HG02759 (cell line): ENCODE results near the gene PROM1.

Experiments
- ATAC-seq: cut with Tn5 transposase; IDR thresholded peaks from one replicate; pipeline ENCODE4 v1.9.1; 2021; ENCODE audit warnings: mild to moderate bottlenecking, moderate library complexity; ENCODE audit not compliant: unreplicated experiment

PROM1 gene

DNA sequence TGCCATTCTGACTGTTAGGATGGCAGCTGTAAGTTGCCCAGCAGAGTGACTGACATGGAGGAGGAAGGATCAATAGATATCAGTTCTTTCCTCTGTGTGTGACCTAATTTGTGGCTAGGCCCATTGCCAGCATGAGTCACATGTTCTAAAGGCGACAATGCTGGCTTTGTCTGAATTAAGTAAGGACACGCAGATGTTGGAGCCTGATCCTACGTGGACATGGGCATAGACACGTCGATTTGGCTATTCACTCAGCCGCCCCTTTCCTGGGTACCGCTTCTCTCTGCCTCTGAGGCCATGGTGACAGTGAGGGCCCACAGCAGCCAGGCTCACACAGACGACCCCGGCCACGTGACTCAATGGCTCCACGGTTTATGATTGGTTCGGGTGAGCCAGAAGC lies 16.3 kb downstream of the PROM1 start:
- no peak for ATAC-seq

DNA sequence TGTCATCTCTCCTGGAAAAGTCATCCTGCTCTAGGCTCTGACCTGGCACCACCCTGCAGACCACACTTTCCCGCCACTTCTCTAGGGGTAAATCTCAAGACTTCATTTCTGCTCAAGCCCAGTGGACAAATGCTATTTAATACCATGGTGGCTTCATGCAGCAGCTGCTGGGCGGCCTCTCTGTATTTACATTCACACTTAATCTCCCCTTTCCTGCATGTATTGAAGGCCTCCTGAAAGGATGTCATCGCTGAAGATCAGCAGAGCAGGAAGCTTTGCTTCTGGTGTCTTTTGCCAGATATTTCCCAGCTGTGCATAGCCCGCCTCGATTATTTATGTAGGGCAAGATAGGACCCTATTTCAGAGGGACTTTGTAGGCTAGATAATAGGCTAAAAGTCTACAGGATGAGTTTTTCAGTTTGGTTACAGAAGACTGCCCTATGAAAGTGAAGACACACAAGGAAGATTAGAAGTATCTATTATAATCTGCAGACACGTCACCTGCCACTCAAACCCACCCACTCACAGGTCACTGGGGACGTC lies 17.2 kb downstream of the PROM1 start:
- ATAC-seq: no peak

DNA sequence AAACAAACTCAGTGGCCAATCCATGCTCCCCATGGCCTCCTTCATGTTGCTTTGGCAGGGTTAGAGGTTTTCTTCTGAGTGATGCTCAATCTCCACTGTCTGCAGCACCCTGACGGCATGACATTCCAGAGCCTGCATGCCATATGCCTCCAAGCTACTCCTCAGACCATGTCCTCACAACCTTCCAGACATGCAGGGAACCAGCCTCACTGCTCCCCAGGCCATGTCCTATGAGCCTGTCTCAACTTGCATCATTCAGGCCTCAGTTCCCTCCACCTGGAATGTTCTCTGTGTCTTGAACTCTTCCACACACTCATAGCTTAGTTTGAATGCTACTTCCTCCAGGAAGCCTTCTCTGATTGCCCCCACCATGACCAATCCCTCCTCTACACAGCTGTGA lies 18.8 kb downstream of the PROM1 start:
- ATAC-seq: no peak

DNA sequence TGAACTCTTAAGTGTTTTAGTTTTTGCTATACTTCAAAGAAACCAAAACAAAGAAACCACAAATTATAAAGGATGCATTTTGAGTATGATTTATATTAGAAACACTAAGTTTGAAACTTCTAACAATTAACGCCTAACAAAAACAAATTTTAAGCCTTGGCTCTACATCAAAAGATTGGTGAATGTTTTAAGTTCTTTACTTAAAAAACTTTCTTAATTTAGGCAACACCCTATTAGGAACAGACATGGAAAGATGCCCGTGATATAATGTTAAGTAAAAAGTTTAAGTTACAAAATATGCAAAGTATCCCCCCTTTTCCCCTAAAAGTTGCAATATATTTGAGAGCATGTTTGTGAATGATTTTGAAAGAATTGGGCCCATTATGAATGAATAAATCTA lies 21.2 kb downstream of the PROM1 start:
- no peak for ATAC-seq

DNA sequence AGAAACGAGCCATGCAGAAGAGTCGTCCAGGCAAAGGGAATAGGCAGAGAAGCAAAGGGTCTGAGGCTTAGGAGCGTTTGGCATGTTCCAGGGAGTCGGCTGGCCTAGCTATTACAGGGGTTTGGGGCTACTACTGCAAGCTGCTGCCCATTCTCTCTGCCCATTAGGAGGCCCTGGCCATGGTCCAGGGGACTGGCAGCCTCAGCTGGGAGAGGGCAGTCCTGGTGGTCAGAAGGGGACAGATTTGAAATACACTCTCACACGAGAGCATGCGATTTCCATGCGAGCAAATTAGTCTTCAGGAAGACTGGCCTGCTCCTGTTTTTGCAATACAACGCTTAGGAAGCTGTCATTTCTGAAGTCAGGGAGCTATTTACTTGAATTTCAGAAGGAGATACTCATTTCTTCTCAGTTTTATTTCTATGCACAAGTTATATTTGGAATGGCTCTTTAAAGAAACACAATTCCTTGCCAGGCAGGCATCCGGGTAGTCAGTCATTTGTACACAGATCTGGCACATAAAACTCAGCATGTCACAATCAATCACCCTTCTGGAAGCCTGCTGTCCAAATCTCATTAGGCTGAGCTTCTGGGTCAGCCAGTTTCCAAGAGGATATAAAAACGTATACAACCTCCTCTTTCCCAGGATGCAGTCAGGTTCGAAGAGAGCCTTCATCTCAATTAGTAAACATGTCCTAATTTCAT lies 27.0 kb downstream of the PROM1 start:
- no peak for ATAC-seq

DNA sequence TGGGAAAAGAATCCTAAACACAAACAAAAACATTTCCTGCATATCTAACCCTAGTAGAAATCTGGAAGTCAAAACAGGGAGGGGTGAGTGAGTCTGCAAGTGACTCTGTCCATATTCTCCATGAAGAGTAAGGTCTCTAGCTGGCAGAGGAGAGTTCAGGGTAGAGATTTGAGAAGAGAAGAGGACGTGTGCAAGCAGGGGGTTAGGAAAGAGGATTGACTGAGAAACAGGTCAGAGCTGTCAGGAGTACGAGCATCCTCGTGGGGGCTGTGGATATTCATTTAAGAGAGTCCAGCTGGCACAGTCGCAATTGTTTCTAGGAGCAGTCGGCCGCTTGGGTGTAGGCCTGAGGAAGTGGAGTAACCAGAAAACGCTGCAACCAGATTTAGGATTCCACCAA lies 27.9 kb downstream of the PROM1 start:
- no peak for ATAC-seq

DNA sequence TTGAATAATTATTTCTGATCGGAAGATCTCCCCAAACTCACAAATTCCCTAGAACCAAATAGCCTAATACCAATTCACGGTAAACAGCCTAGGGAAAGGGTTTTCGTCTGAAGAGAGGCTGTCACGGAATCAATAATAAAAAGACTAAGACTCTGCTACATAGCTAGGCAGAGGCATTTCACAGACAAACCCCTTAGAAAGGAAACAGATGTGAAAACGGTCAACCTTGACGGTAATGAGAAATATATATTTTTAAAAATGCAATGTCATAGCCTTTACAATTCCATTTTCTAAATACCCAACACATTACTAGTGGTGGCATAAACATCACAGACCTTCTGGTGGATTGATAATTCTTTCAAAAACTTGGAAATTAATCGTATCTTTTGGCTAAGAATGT lies 28.4 kb downstream of the PROM1 start:
- ATAC-seq: no peak

DNA sequence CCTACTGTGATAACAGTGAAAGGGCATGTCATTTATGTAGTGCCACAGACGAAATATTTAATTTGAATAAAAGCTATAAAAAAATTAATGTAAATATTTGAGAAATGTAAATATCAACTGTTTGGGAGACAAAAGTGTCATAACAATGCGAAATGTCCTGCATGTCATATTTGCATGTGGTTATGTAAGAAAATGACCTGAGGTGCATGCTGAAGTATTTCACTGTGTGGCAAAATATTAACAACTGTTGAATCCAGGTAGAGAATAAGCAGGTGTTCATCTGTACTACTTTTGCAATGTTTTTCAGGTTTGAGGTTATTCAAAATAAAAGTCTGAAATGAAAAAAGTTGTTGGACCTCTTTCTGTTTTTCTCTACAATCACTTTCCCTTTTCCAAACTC lies 30.9 kb downstream of the PROM1 start:
- ATAC-seq: no peak

DNA sequence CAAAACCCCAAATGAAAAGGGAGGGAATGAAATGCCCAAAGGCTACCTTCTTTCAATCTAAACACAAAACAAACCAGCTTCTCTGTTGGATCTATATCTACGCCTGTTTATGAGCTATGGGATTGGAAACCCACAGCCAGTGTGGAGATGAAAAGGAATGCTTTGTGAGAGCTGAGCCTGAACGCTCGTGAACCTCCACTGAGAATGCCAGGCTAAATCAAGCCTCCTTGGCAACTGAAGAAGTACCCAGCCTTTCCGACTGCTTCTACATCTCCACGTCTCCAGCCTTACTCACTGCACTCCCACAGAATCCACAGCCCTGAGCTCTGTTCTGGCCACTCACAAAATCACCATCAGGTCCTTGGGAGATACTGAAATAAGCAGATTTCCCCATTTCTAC lies 31.8 kb downstream of the PROM1 start:
- no peak for ATAC-seq

DNA sequence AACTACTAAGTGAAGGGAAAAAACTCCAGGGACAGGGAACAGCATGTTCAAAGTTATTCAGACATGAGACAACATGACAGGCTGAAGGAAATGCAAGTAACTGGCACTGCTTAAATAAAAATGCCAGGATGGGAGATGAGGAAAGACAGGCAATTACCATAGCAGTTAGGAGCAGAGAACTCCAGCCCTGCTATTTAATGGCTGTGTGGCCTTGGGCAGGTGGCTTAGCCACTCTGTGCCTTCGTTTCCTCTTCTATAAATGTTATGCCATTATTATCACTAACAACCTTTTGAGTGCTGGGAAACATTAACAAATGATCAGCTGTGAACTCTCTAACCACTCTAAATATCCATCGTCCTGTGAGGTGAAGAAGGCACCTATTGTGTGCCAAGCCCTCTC lies 32.7 kb downstream of the PROM1 start:
- no peak for ATAC-seq

DNA sequence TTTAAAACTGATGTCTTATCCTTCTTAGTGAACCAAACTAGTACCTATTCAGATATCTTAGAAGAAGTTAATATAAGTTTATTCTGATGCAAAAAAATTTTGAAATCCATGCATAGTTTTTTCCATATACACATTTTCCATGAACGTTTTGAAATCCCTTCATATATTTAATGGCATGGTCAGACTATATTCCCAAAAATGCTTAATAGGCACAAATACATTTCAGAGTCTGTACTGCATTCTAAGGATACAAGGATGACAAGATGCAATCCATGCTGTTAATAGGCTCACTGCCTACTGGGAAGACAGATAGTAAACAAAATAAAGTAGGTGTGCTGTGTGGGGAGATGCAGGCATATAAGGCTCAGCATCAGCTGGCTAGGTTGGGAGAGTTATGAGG lies 33.2 kb downstream of the PROM1 start:
- ATAC-seq: no peak

DNA sequence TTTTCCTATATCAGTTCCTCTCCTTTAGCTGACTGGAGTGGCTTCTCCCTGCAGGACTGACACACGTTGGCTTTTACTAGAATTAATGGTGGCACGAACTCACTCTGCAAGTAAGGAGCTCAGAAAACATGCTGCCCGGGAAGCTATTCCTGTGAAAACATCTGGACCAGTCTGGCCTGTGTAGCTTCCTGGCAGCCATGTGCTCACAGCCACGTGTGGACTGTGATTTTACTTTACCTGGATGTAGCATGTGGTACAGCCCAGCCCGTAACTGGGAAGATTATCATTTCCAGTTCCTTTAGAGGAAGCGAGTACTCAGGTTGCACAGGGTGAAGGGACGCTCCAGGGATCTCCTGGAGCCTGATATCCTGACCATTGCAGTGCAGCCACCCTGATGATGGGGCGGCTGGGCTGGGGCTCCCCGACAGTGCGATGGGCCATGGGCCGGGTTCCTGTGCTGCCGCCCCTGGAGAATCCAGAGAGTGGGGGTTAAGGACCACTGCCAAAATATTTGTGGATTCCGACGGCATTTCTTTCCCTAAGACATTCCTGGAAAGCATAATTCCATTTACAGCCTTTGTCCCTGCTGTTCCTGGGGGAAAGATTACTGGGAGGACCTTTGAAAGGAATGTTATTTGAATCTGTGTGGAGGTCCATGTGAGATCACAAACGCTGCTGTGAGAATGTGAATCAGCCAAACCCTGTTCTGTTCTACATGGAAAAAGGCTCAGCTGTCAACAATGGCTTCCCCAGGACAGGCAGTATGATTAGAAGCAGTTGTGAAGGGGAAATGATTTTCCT lies 35.0 kb downstream of the PROM1 start:
- no peak for ATAC-seq

DNA sequence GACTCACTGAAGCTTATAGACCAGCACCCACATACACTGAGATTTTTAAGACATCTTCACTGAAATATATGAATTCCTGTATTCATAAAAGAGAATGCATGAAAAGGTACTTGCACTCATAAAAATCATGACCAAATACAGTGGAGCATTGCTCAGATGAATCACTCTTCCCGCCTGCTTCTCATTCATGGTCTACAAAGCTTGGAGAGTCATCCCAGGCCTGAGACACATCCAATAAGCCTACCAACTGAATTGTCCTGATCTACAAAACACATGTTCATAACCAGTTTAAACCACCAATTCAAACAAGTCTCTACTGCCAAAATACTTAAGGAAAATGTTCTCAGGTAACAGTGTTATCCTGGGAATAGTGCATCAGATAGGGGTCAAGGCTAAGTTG lies 38.1 kb downstream of the PROM1 start:
- ATAC-seq: no peak

DNA sequence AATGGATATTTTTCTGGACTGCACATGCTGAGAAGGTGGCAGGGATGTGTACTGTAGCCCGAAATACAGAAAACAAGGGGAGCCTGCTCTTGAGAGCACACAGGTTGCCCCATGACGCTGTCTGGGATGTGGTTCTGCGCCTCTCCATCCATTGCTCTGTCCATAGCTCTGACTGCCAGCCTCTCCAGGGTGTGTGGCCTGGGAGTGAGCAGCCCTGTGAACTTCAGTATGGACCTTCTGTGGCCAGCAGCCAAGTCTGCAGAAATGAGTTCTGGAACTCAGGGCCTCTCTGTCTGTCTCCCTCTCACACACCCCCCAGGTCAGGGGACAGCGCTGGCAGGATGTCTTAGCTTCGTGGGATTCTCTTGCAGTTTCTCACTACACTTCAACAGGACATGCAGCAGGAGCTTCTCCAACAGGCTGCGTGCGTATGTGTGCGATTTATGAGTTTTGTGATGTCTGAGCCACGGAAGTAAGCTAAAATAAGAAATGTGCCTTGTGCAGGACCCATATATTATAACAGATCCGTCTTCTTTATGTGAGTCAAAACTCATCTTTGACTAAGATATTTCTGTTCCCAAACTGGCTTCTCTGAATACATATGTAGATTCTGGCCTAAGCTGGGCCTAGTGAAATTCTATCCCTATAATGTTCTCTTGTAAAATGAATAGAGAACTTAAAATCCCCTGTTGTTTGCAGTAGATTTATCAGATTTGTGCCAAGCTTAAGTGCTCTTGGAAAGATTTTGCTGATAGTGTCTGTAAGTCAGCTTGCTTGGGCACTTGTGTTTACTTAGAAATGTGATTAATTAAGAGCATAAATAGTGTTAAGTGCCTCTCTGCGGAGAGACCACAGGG lies 40.0 kb downstream of the PROM1 start:
- ATAC-seq: no peak

DNA sequence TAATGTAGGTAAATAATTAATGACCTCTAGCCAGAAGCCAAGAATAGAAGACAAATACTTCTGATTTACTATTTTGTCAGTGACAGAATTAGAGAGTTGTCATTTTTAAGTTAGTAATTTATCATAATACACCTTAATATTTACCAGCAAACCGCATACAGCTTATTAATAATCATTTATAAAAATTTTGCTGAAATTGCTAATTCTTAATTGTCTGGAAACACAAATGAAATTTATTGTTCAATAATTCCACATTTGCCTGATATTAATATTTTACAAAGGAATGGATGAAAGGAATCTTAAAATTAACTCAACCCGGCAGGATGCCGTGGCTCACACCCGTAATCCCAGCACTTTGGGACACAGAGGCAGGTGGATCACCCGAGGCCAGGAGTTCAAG lies 44.7 kb downstream of the PROM1 start:
- ATAC-seq: no peak

DNA sequence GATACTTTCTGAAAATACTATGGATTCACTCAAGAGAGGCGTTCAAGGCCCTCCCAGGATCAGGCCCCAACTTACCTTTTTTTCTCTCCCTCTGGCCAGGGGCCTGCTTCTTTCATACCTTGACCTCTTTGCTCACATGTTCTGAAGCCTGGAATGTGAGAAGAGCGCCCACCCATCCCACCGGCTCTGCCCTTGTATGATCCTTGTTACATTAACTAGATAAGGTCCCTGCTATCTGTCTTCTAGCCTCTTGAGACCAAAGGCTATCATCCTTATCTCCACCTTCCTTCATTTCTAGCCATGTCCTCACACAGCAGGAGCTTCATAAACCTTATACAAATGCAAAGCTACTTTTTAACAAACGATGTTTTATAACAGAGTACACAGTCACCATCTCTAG lies 45.9 kb downstream of the PROM1 start:
- ATAC-seq: no peak

DNA sequence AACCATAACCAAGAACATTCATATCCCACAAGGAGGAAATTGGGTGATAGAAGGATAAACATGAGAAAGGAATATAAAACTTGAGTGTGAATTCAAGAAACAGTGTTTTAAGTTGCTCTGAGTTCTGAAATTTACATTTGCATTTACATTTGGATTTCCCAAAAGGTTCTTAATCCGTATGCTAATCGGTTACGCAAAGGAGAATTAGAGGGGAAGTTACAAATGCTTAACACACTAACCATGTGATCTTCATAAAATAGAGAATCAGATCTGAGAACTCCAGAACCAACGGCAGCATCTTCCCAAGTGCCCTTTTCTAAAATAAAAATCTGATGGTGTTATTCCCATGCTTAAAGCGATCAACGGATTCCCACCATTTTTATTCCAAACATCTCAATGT lies 48.0 kb downstream of the PROM1 start:
- ATAC-seq: no peak

DNA sequence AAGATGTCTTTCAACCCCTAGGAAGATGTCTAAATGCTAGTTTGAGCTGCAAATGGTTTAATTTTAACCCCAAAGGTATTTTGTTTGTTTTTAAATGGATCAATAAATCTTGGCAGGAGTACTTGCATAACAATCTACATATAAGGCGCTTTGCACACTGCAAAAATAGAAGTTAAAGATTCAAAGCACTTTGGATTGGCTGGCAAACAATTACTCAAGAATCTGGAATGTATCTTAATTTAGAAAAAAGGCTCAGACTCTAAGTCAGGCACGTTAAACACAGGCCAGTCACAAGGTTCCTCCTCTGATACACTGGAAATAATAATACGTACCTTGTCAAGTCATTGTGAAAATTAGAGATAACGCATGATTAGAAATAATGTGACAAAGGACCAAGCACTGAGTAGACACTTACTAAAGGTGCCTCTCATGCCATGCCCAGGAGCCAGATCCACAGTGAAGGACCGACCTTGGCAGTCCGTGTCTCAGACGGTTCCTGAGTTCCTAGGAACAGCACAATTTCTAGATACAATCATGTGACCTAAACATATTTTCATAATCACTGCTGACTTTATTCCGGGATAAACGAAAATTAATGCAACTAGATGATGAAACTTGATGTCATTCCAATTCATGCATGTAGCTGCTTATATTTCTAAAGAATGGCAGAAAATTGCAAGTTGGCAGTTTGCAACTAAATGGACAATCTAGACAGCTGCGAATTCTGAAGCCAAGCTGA lies 49.6 kb downstream of the PROM1 start:
- ATAC-seq: no peak

DNA sequence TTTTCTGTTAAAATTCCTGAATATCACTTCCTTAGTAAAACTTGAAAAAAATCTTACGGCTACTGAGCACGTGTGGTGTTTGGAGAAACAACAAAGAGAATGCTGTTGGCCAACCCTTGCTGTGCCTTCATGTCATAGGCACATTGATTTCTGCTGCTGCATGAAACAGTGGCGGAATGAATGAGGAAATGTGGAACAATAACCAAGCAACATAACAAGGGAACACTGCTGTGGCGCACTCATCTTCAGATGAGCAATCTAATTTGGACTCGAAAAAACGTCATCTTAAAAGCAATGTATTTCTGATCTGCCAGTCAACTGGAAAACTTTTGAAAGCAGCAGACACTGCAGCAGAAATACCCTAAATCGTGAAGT lies 51.4 kb downstream of the PROM1 start:
- no peak for ATAC-seq

DNA sequence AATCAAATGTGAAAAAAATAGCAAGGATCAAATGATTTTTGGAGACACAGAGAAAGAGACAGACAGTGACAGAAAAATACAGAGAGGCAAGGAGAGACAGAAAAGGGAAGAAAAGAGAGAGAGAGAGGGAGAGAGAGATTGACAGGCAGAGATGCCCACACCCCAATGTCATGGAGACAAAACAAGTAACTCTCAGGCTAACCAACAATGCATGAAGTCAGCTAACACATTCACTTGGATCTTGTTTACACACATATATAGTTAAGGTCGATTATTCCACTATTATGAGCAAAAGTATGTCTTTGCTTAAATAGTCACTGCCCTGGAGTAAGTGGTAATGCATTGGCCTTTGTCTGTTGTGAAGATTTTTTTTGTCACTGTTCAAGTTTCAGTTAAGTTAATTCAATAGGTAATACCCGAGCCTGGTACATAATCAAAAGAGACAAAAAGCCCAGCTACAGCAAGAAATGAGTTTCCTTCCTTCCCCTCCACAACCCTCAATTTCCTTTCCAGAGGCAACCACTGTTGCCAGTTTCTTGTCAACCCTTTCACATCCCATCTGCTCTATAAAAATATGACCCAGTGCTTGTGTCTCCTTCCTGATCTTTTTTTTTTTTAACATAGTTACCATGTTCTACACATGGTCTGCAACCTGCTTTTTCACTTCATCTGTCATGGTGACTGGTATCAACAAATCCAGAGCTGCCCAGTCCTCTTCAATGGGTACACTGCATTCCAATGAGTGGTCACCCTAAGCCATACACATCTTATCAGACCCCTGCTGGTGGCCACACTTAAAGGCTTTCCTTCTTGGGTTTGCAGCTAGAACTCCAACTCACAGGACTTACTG lies 52.1 kb downstream of the PROM1 start:
- ATAC-seq: no peak
